ENCODE measurements around the gene SLC43A2.

- TF ChIP-seq POLR2A (IDR thresholded peaks at IDR 0.05; ENCODE audit: low read depth, low read length) (no peak), CTCF (IDR thresholded peaks at IDR 0.05; ENCODE audit: extremely low read depth in 1 of 2, insufficient read depth in 1 of 2, low read depth in 1 of 2, low read length in 2 of 2) (no peak), POLR2AphosphoS5 (IDR thresholded peaks at IDR 0.05; ENCODE audit: insufficient read depth, low read depth, low read length) (no peak), EZH2 (IDR thresholded peaks at IDR 0.05; ENCODE audit: borderline replicate concordance, low read depth, low read length, severe bottlenecking) (no peak), FOS (IDR thresholded peaks at IDR 0.05; ENCODE audit: borderline replicate concordance, insufficient read depth, low read length) (no peak), MAX (IDR thresholded peaks at IDR 0.05; ENCODE audit: insufficient read depth, insufficient read length) (no peak), MYC (IDR thresholded peaks at IDR 0.05; ENCODE audit: low read depth, low read length) (no peak), GATA2 (IDR thresholded peaks at IDR 0.05; ENCODE audit: insufficient read depth, insufficient read length, low read depth, low read length) (no peak), JUN (IDR thresholded peaks at IDR 0.05; ENCODE audit: borderline replicate concordance, insufficient read depth, insufficient read length, low read depth) (no peak)
These were observed 25.1 kb upstream of the SLC43A2 start for GRCh38 chr17:1653735-1654134.

Measured in endothelial cell of umbilical vein (primary cell).